Activated CD8-positive, alpha-beta memory T cell treated with anti-CD3 and anti-CD28 coated beads for 36 hours (primary cell): ENCODE measurements around the gene DCDC2. TPM values are rescaled to one million over a fixed set of nuclear protein-coding genes. Genes with fewer than 3 reads are reported as not detected.
"Not testable (repeated sequence)": the region's sequence is repeated elsewhere in the genome, so short reads cannot be mapped to it uniquely, and the experiment has no call there.

Source experiments
- CTCF ChIA-PET: fragments of 350-600 bp; sonication (Branson Sonifier 250); formaldehyde crosslinking; loops from one replicate; lab custom pipeline; 2021; ENCODE audit warnings: antibody characterized with exemption; lab: Charles Lee
- POLR2A ChIA-PET: fragments of 350-600 bp; sonication (Branson Sonifier 250); formaldehyde crosslinking; loops from one replicate; lab custom pipeline; 2021; ENCODE audit warnings: antibody characterized with exemption; lab: Charles Lee
- total RNA-seq, 2 experiments: library from RNA; stranded (reverse); gene quantifications; one replicate each; pipeline ENCODE4 v1.2.3, GENCODE V29; 2021

DCDC2 gene
- total RNA-seq, 2 experiments from 2014 or later, result 0.27 TPM; not detected in 1

GRCh38 chr6:24334285-24334684 is 23.6 kb downstream of the DCDC2 start:
- POLR2A ChIA-PET, result no interaction called here
- CTCF ChIA-PET, result no interaction called here

- ChIA-PET CTCF (no interaction called here), POLR2A (no interaction called here)
These were observed 25.5 kb downstream of the DCDC2 start for GRCh38 chr6:24332317-24332716.

GRCh38 chr6:24330137-24330732 is 27.6 kb downstream of the DCDC2 start:
- CTCF ChIA-PET, result no interaction called here
- POLR2A ChIA-PET, result no interaction called here

- POLR2A ChIA-PET, result no interaction called here
- CTCF ChIA-PET, result no interaction called here
These were observed 28.4 kb downstream of the DCDC2 start for GRCh38 chr6:24329451-24329850.

GRCh38 chr6:24329022-24329421 is 28.8 kb downstream of the DCDC2 start:
- CTCF ChIA-PET, result no interaction called here
- POLR2A ChIA-PET, result no interaction called here

- POLR2A ChIA-PET, result no interaction called here
- CTCF ChIA-PET, result no interaction called here
These were observed 30.1 kb downstream of the DCDC2 start for GRCh38 chr6:24327756-24328155.

GRCh38 chr6:24325978-24326377 is 31.9 kb downstream of the DCDC2 start:
- POLR2A ChIA-PET, result no interaction called here

GRCh38 chr6:24324617-24325016 is 33.2 kb downstream of the DCDC2 start:
- POLR2A ChIA-PET, result no interaction called here
- CTCF ChIA-PET, result no interaction called here

More at GRCh38 chr6:24325978-24326377, 31.9 kb downstream of the DCDC2 start:
- CTCF ChIA-PET, result interaction anchor here (0.9 kb wide), 1 partner anchor 15 kb away, joined by 3 read pairs; no protein-coding TSS in a partner anchor

- ChIA-PET POLR2A (no interaction called here), CTCF (no interaction called here)
These were observed 34.1 kb downstream of the DCDC2 start for GRCh38 chr6:24323632-24324337.

- CTCF ChIA-PET, result no interaction called here
- POLR2A ChIA-PET, result no interaction called here
These were observed 34.9 kb downstream of the DCDC2 start for GRCh38 chr6:24322924-24323323.

GRCh38 chr6:24322446-24322845 is 35.4 kb downstream of the DCDC2 start:
- POLR2A ChIA-PET, CTCF ChIA-PET: not testable (repeated sequence)

GRCh38 chr6:24321538-24322162 is 36.2 kb downstream of the DCDC2 start:
- ChIA-PET POLR2A (no interaction called here), CTCF (no interaction called here)

- ChIA-PET POLR2A (interaction anchor here (0.6 kb wide), 1 partner anchor 568 kb away, joined by 3 read pairs; no protein-coding TSS in a partner anchor), CTCF (no interaction called here)
These were observed 44.4 kb downstream of the DCDC2 start for GRCh38 chr6:24313251-24314141.

GRCh38 chr6:24311775-24312174 is 46.1 kb downstream of the DCDC2 start:
- POLR2A ChIA-PET, CTCF ChIA-PET: not testable (repeated sequence)

GRCh38 chr6:24307881-24308280 is 50.0 kb downstream of the DCDC2 start:
- ChIA-PET CTCF (no interaction called here), POLR2A (no interaction called here)

- ChIA-PET CTCF (interaction anchor here (0.7 to 1.0 kb wide), 2 partner anchors 36 to 54 kb away, joined by 3 read pairs; no protein-coding TSS in a partner anchor), POLR2A (no interaction called here)
These were observed 50.9 kb downstream of the DCDC2 start for GRCh38 chr6:24306936-24307335.

- ChIA-PET CTCF (no interaction called here), POLR2A (no interaction called here)
These were observed 51.8 kb downstream of the DCDC2 start for GRCh38 chr6:24306038-24306437.

- POLR2A ChIA-PET, result no interaction called here
- CTCF ChIA-PET, result no interaction called here
These were observed 60.9 kb downstream of the DCDC2 start for GRCh38 chr6:24296944-24297343.

GRCh38 chr6:24293852-24294251 is 64.0 kb downstream of the DCDC2 start:
- CTCF ChIA-PET, POLR2A ChIA-PET: not testable (repeated sequence)

GRCh38 chr6:24287239-24287638 is 70.6 kb downstream of the DCDC2 start:
- CTCF ChIA-PET, result no interaction called here
- POLR2A ChIA-PET, result no interaction called here
